Stimulated activated CD8-positive, alpha-beta memory T cell treated with anti-CD3 and anti-CD28 coated beads, Interleukin-12 subunit alpha, Interleukin-12 subunit beta, amount 100 ng/mL, for 24 hours (primary cell): ENCODE data around the gene PPP6R3.

Source experiments
- DNase-seq: peaks from one replicate; pipeline ENCODE4 v3.0.0-alpha.2; 2020; ENCODE audit errors: extremely low read depth

Gene PPP6R3

DNA sequence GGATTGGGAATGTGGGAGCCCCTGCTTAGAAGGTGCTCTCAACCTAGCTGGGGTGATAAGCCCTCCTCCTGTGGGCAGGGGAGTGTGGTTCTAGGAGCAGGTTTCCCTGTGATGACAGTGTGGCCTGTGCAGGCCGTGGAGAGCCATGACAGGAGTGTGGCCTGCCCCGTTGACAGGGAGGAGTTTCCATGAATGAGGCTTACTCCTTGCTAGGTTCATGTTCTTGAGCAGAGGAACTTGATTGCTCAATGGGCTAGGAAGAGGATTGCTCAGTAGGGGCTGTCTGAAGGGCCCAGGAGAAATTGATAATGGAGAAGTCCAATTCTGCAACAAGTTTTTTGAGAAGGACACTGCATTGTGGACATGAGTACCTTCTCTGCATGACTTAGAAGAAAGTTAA lies 92.0 kb downstream of the PPP6R3 start:
- no peak for DNase-seq

DNA sequence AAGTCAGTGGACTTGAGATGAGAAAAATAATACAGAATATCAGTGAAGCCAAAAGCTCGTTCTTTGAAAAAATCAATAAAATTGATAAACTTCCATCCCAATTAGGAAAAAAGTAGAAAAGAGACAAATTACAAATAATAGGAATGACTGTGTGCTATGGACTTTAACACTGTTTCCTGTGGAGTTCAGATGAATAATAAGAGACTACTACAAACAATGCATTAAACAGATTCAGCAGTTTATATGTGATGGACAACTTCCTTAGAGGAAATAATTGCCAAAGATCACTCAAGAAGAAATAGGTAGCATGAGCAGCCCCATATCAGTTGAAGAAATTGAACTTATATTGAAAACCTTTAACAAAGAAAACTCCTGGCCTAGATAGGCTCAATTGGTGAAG lies 99.7 kb downstream of the PPP6R3 start:
- DNase-seq: no peak

DNA sequence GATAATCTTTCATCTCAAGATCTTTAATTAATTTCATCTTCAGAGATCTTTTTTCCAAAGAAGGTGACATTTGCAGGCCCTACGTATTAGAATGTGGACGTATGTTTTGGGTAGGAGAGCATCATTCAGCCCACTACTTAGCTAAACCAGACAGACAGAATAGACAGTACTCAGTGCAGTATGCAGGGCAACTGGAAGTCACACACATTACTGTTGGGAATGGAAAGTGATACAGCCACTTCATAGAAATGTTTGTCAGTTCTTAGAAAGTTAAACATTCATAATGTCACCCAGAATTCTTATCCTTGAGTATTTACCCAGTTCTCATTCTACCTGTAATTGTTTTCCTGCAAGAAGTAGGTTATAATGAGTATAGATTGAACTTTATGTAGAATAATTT lies 102.9 kb downstream of the PPP6R3 start:
- no peak for DNase-seq

DNA sequence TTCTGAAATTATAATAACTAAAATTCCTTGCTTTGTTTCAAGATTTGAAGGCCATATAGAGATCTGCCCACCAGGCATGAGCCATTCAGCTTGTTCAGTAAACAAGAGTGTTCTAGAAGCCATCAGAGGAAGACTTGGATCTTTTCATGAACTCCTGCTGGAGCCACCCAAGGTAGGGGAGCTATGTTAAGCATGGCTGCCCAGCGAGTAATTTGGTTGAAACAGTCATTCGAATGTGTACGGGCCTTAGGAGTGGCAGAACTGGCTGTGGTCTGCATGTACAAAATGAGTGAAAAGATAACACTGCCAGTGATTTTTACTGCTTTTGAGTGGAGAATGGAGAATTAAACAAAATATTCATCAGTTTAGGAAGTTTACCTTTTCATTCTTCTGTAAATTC lies 103.7 kb downstream of the PPP6R3 start:
- DNase-seq: no peak

DNA sequence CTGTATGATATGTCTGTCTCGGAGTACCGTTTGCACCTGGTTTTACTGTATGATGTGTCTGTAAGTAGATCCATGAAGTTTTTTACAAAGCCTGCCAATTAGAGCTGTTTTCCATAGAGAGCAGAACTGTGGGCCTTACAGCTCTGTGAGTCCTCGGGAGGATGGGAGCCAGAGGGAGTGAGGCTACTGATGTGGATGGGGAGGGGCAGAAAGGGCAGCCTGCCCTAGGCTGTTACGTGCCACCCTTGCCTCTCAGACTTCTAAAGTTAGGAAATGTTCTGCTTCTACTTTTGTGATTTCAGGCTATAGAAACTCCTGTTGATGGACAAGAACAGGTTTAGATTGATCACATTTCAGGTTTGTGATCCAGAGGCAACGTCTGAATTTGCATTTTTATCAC lies 105.2 kb downstream of the PPP6R3 start:
- no peak for DNase-seq

DNA sequence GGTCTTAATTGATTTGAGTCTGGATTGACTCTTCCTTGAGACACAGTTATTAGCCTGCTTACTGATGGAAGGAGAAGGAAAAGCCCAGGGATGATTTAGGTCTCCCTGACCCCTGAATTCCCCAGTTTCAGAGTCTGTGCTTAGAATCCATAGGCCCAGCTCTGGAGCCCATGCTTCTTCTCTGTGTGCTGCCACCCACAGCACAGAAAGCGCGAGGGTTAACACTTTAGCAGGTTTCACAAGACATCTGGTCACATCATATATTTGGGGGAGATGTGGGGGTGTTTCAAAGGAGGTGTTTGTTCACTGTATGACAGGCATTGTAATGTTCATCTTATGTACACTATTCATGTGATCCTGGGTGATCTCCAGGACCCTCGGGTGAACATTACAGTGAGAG lies 107.0 kb downstream of the PPP6R3 start:
- no peak for DNase-seq

DNA sequence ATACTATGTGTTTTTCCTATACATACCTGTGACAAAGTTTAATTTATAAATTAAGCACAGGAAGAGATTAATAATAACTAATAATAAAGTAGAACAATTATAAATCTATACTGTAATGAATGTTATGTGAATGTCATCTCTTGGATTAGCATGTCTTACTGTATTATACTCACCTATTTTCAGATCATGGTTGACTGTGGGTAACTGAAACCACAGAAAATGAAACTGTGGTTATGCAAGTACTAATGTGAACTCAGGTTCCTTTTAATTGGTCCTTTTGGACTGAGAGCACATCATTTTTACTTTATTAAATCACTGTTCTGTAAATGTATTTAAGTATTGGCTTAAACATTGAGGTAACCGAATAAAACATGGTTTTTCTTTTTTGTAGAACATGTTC lies 108.8 kb downstream of the PPP6R3 start:
- DNase-seq: no peak

DNA sequence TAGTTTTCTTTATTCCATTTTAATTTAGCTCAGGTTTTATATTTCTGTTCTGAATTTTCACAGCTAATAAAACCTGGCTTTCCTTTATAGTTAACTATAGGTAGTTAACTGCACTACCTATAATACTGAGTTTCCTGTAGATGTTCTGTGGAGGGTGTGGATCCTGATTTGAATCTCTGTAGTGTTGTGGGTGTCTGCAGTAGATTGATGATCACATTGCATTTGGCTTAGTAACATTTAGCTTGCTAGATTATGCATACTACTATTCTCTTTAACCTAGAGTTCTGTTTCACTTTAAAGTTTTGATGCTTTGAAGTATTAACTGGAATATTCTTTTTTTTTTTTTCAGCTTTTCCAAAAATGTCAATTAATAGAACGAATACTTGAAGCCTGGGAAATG lies 110.1 kb downstream of the PPP6R3 start:
- no peak for DNase-seq

DNA sequence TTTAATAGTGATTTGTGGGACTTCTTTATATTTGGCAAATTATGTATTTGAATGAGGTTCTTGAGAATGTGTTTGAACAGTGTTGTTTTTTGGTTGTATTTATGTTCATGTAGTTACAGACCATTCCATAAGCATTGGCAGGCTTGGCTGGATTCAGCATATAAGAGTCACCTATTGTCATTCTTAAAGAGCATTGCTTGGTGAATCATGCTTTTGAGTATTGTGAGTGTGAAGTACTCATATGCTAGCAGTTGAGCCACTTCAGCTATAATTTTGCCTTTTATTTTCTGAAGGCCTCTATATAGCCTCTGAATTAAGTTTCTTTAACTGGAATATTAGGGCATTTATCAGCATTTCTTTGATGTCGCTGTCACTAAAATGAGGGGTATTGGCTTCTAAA lies 113.8 kb downstream of the PPP6R3 start:
- DNase-seq: no peak

DNA sequence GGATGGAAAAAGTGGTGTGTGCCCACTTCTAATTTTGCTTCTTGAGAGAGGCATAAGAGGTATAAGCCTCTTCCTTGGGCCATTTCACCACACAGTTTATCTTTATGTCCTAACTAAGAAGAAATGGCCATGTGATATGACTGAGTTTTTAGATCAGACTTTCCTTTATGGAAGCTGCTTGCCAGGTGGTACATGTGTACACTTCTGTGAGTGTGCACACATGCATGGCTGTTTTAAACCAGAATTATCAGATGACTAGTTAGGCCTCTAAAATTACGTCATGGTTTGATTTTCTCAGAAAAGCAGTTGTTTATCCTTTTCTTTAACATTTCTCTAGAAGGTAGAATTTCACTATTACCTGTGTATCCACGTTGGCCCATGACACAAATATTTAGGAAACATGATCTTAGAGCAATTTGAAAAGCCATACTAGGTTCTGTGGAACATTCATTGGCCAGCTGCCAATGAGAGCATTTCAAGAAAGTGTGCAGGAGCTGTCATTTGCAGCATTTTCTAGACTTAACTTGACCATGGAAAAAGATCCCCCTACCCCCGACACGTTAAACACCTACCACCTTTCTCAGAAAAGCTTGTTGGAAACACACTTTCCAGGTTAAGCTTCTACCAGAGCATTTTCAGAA lies 114.6 kb downstream of the PPP6R3 start:
- DNase-seq: no peak

DNA sequence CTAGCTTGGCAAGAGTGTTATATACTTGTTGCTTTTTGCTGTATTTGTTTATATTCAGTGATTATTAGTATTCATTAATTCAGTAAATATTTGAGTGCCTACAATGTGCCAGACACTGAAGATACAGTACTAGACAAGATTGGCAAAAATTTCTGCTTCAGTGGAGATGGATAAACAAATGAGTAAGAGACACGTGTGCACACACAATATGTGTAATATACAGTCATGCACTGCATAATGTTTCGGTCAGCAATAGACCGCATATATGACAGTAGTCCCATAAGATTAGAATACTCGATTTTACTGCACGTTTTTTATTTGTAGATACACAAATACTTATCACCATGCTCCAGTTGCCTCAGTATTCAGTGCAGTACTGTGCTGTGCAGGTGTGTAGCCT lies 118.9 kb downstream of the PPP6R3 start:
- DNase-seq: no peak

DNA sequence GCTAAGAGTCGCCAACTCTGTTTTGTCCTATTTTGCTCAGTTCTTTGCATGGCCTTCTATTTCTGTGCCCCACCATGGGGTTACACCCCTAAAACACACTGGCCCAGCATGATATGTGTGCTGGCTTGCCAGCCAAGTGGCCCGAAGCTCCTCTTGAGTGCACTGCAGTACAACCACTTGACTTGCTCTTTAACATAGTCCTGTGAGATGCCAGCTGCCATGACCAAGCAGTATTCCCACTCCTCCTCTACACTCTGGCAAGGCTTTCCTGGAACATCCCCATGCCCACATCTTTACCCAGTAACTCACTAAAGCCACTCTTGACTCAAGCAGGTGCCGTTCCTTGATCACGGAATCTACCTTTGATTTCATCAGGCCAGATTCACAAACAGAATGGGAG lies 120.9 kb downstream of the PPP6R3 start:
- DNase-seq: no peak

DNA sequence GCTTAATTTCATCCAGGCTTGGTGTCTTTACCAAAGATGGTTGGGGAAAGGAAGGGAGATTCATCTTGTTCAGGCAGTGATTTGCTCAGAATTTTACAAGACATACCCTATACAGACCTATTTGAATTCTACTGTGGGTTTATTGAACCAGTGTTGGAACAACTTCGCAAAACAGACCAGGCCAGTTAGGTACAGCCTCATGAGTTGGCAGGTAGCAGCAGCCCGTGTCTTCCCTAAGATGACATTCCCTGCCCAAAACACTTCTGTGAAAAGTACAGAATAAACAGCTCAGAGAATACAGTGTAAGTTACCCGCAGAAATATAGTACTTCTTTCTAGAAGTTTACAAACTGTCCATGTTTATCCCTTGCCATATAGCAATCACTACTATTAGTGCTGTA lies 121.3 kb downstream of the PPP6R3 start:
- no peak for DNase-seq

DNA sequence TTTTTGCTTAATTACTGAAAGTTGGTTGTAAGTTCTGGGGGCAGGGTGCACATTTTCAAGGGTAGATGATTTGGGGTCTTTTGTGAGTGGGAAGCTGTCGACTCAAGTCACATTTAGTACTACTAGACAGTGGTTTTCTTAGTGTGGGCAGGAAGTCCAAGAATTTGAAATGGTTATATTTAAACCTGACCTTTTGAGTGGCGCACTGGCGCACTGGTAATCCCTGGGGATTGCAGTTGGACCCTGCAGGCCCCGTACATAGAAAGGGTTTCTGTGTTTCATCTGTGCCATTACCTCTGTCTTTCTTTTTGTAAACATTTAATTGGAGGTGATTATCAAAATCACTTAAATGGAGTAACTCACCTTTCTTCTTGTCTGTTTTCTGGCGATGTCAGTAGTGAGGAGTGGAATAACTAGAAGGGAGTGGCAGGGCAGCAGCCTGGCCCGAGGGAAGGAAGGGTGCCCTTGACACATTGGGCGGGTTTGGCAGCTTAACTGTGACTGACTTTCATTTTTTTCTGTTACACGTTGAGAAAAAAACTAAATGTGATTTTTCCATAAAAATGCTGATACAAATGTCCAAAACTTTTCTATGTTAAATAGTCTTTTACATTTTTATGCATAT lies 122.0 kb downstream of the PPP6R3 start:
- DNase-seq: no peak

DNA sequence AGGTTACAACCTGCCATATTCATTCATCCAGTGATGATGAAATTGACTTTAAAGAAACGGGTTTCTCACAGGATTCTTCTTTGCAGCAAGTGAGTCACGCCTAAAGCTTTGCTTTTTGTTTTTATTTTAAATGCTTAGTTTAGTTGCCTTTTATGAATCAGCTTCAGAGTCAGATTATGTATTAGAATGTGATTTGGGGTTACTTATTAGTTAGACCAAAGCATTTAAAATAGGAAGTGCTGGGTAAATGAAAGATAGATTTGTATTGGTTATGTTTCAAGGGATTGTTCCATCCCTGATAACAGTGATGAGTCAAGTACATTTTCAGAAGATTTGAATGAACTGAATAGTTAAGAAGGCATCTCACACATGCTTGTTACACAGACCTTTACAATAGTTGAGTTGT lies 122.5 kb downstream of the PPP6R3 start:
- DNase-seq: no peak

DNA sequence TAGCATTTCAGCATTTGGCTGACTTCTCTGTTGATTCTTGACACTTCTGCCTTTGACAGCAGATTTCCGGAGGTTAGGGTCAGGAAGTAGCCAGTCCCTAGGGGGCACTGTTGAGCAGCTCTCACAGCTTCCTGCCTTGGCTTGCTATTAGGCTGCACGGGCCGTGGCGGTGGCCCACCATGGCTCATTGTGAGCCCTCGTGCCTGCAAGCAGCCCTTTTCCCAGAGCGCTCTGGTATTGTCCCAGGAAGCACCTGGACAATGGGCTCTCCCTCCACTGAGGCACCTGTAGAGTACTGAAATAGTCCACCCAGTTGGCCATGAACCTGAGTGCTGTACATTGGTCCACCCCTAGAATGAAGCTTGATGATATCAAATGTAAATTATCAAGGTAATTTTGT lies 123.5 kb downstream of the PPP6R3 start:
- peak; percentile 5 for DNase-seq

DNA sequence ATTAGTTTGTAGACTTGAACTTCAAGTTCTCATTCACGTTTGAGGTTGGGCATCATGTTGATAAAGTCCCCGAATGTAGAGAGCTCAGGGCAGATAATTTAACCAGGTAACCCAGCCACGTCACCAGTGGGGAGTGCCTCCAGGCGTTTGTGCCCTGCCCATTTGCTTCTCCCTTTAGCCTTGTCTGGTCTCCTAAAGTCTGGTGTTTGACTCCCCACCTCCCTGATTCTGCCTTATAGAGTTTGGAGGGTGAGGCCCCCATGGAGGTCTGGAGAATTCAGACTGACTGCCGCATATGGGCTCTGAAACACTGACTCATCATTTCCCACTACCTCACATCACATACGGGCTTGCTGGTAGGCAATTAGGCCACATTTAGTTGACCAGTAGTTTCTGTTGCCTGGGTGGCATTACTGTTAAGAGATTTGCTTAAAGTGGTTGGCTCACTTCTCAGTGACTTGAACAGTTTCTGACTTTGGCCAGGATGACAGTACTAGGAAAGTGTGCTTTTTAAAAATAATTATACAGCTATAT lies 124.5 kb downstream of the PPP6R3 start:
- no peak for DNase-seq

DNA sequence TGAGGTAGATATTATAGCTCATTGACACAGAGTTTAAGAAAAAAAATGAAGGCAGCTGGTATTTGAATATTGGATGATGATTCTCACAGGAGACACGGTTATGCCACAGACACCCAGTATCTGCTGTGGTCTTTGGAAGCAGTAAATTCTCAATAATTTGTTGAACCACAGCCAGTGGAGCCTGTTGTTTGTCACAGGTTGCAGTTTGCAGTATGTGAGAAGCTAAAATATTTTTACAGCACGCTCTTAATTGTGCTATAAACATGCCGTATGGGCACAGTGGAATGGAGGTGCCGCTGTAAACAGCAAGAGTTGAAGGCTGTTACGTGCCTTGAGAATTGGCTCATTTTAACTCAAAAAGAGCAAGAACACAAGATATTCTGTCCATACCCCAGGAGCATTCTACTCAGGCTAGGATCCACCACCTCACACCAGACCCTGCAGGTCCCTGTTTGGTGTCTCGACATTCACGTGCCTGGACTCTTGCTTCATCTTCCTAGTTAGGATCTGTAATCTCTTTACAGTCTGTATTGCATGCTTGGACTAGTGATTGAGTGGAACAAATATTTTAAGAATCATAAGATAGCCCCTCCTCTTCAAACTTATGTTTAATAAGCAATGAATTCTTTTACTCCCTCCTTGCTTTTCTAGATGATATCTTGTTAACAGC lies 129.1 kb downstream of the PPP6R3 start:
- no peak for DNase-seq

DNA sequence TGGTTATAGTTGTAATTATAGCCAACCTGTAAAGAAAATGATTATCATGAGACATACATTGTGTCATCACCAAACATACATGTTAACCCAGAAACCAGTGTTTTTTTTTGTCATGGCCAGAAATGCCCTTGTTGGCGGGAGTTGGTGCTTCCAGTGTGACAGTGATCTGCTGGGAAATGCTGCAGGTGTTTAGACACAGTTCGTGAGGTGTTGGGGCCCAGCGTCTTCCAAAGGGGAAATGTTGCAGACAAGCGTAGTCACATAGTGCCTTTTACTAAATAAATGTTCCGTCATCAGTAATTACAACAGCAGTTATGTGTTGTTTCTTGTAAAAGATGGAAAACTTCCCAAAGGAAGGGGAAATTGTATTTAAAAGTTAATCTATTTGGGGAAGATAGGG lies 131.2 kb downstream of the PPP6R3 start:
- no peak for DNase-seq

DNA sequence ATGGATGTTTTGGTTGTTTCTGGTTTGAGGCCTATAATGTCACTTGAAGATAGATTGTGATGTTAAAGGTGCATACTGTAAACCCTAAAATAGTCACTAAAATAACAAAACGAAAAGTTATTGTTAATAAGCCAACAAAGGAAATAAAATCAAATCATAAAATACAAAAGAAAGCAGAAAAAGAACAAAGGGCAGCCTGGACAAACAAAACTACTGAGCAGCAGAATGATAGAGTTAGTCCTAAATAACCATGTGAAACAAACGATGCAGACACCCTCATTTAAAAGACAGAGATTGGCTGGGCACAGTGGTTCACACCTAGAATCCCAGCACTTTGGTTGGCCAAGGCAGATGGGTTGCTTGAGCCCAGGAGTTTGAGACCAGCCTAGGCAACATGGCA lies 132.9 kb downstream of the PPP6R3 start:
- no peak for DNase-seq

DNA sequence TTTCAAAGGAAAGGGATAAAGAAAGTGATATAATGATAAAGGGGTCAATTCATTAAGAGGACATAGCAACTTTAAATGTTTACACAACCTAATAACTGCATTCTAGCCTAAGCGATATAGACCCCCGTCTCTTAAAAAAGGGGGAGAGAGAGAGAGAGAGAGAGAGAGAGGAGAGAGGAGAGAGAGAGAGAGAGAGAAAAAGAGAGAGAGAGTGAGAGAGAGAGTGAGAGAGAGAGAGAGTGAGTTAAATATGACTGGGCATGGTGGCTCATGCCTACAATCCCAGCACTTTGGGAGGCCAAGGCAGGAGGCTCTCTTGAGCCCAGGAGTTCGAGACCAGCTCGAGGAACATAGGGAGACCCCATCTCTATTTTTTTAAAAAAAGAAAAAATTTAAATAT lies 133.6 kb downstream of the PPP6R3 start:
- DNase-seq: no peak

DNA sequence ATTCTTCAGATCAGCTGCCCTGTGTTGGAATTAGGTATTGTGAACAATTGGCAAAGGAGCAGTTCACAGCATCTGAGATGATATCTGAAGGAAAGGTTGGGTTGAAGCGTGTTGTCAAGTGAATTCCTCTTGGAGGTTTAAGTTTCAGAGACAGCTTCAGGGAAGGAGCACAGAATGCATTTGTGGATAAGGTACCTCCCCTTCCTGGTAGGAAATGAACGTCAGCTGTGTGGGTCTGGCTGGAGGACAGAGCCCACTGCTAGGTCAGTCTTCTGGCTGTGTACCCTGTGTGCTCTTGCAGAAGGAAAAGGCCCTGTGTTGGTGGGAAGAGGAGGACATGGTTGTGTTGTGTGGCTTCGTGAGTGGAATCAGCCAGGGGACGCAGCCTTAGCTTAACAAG lies 135.7 kb downstream of the PPP6R3 start:
- DNase-seq: no peak
